ENCODE measurements around the gene HS6ST3.

GRCh38 chr13:96532804-96533203 is 442.9 kb downstream of the HS6ST3 start:
- TF ChIP-seq CTCF (CRISPR knock-in tag; IDR thresholded peaks at IDR 0.05) (no peak), PREB (CRISPR knock-in tag; IDR thresholded peaks at IDR 0.05) (no peak), SRF (IDR thresholded peaks at IDR 0.05; ENCODE audit: low read depth, low read length) (no peak), NCOA2 (CRISPR knock-in tag; IDR thresholded peaks at IDR 0.05) (no peak), POLR2G (IDR thresholded peaks at IDR 0.05; ENCODE audit: low read depth, low read length) (no peak)
